Naive thymus-derived CD4-positive, alpha-beta T cell (primary cell): ENCODE results near the gene TRIM45. TPM values are rescaled to one million over a fixed set of nuclear protein-coding genes. Genes with fewer than 3 reads are reported as not detected.
A peak's percentile ranks its signal among the peaks of the same experiment; 100 is the strongest.

Experiments used
- microRNA-seq: library from miRNA; unstranded; fragments of <30 nt; microRNA quantifications from one replicate; pipeline ENCODE4 v1.2.0, GENCODE V29; 2022; ENCODE audit warnings: borderline microRNAs expressed
- polyA plus RNA-seq, 2 donors: library from polyadenylated mRNA; unstranded; fragments of 300-500 nt; fragmentation: Illumina TruSeq; gene quantifications; one replicate each; pipeline ENCODE4 v1.2.3, GENCODE V29; 2021
- total RNA-seq, 6 experiments: library from RNA in 5 of 6; stranded (reverse) in 5 of 6; gene quantifications; 1 replicate in 5 of 6; 2 replicates in 1 of 6; pipeline ENCODE4 v1.2.3 and lab custom pipeline; 2021 to 2026

TRIM45 gene
- total and polyA plus RNA-seq, 7 experiments from 2014 or later: 0.24 to 0.94 (median 0.38) TPM; not detected in 3

Small RNAs within 50 kb of the gene (microRNA-seq; reads per million reads assigned to microRNA genes)
- gene MIR942: 22.8 reads per million, percentile 32 among the genes with 10 or more reads in this experiment

Other genes starting within 250 kb of the TRIM45 start
- 1 to 10 TPM in 4 of 5 experiments, under 1 TPM in 1; 1.00 to 5.6 (median 1.5) TPM for gene PTGFRN, start 211.8 kb downstream of the TRIM45 start, total RNA-seq
- 1 to 10 TPM in 1 of 2 donors, under 1 TPM in 1; 0.22 to 1.0 TPM for gene PTGFRN, start 211.8 kb downstream of the TRIM45 start, polyA plus RNA-seq
- gene CD101, start 120.0 kb downstream of the TRIM45 start, total RNA-seq: 10 to 100 TPM in 3 of 5 experiments, 1 to 10 TPM in 2; 3.9 to 15.4 (median 10.3) TPM
- 1 to 10 TPM; 5.8 to 9.9 TPM for gene CD101, start 120.0 kb downstream of the TRIM45 start, polyA plus RNA-seq
- 10 to 100 TPM; 27.6 to 74.4 (median 35.2) TPM for gene TTF2, start 61.4 kb downstream of the TRIM45 start, total RNA-seq
- gene TTF2, start 61.4 kb downstream of the TRIM45 start, polyA plus RNA-seq: 10 to 100 TPM in 1 of 2 donors, 1 to 10 TPM in 1; 9.1 to 10.1 TPM
- gene VTCN1, start 89.2 kb upstream of the TRIM45 start, total RNA-seq: not detected
- gene VTCN1, start 89.2 kb upstream of the TRIM45 start, polyA plus RNA-seq: not detected
- 10 to 100 TPM; 40.4 to 63.4 (median 47.1) TPM for gene MAN1A2, start 245.7 kb upstream of the TRIM45 start, total RNA-seq
- gene MAN1A2, start 245.7 kb upstream of the TRIM45 start, polyA plus RNA-seq: 10 to 100 TPM; 10.5 to 20.9 TPM